22Rv1 (cell line): Measurements from ENCODE around the gene CSTF1.

ENCODE experiments used
- H3K27ac ChIP-seq: fragments of 450-650 bp; 2 replicates; pipeline ENCODE4 v1.5.1; 2017
- CTCF ChIP-seq: fragments of 450-650 bp; IDR thresholded peaks from 2 replicates; pipeline ENCODE4 v1.5.1; 2017; ENCODE audit warnings: mild to moderate bottlenecking
- ZFX ChIP-seq: fragments of 450-650 bp; IDR thresholded peaks from 2 replicates; pipeline ENCODE4 v1.6.1; 2017; ENCODE audit warnings: antibody characterized with exemption, borderline replicate concordance

Gene CSTF1

DNA sequence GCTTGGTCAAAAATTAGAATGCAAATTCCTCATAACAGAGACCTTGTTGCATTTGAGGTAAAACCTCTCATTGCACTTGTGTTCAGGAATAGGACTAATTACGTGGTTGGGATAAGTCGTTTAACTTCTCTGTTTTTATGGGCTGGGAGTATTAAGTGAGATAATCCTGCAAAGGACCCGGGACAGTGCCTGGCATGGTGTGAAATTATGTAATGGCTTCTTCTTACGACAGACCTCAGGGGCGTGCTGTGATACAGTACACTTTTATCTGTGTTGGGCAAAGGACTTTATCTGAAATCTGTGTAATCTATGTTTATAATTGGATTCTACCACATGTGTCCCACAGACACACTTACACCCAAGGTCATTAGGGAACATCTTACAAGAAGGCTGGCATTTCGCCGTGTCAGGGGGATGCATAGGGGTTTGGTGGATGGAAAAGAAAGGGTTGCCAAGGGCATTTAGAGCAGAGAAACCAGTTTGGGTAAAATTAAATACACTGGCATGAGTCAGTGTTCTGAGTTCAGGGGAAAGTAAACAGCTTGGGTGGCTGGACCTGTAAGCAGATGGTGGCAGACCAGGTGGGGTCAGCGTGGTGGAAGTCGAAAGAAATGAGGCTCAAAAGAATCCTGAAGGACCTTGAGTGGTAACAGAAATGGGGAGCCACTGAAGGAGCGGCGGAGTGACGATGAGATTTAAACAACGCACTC is 58.8 kb downstream of the CSTF1 start:
- no peak overlapping the region for H3K27ac ChIP-seq
- TF ChIP-seq ZFX = no peak
- TF ChIP-seq CTCF = no peak

GRCh38 chr20:56453352-56453751 is 60.9 kb downstream of the CSTF1 start:
- TF ChIP-seq ZFX (no peak), CTCF (no peak)
- no peak overlapping the region for H3K27ac ChIP-seq

- no peak overlapping the region for H3K27ac ChIP-seq
- TF ChIP-seq ZFX (no peak), CTCF (no peak)
These were observed 62.3 kb downstream of the CSTF1 start for GRCh38 chr20:56454754-56455153.
